NCI-H2029 treated with DMSO at 0.1 percent for 48 hours (cell line): ENCODE measurements around the gene ZNF750.

Experiments used
- DNase-seq: peaks from one replicate; lab custom pipeline; 2025; lab: John Stamatoyannopoulos, UW

Gene ZNF750

DNA sequence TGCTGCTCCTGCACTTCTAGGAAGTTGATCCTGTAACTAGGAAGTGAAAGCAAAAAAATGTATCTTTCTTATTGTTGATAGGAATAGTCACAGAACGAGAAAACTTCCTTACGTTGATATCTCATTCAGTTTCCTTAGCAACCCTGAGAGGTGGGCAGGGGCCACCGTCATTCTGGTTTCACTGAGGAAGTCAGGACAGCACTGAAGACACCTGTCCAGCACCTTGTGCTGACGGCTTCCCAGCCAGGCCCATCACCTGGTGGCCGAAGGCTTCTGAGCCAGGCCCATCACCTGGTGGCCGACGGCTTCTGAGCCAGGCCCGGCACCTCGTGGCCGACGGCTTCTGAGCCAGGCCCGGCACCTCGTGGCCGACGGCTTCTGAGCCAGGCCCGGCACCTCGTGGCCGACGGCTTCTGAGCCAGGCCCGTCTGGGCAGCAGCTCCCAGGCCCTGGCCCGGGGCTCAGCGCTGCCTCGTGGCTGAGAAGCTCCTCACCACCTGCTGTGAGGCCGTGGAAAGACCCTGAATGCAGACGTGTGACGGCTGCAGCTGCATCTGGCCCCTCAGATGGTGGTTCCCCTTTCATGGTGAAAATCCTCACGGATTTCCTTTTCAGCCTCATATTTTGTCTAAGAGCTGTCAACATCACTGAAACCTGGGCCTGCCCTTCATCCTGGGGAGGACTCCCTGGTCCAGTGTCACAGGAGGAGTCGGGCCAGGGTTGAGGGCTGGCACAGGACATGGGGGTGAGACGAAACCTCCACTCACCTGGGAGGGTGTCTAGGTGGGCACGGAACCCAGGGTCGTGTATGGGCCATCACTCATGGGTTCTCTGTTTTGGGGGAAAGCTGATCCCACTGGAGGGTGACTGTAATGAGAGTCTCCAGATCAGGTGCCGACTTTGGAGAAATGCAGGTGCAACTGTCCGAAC is 33.0 kb upstream of the ZNF750 start:
- DNase-seq, result no peak

DNA sequence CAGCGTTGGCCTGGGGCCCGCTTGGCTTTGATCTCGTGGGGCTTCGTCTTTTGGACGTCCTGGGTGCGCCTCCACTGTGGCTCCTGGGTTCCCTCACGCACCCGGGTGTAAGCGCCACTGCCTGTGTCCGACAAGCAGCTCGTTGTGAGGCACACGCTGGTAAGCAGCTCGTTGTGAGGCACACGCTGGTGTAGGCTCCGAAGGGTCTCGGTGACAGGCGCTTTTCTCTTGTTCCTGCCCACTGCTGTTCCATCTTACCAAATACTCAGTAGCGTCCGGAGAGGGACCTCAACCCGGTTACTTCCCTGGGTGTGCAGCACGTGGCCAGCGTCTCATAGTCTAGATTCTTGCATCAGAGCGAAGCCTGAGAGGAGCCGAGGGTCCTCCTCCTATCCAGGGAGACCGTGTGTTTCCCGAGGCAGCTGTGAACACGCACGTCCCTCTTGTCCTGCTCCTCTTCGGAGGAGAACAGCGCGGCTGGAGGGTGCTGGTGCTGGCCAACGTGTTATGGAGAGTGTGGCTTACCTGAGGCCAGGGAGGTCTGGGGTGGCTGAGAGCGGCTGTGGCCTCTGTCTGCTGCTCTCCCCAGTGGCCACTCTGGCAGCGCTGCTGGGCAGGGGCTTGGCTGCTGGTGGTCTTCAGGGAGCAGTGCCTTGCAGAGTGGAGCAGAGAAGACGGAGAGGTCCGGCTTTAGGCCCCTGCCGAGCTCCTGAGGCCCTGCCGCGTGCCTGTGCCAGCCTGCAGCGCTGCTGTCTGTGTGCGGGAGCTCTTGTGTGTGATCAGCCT is 32.1 kb upstream of the ZNF750 start:
- no peak for DNase-seq

DNA sequence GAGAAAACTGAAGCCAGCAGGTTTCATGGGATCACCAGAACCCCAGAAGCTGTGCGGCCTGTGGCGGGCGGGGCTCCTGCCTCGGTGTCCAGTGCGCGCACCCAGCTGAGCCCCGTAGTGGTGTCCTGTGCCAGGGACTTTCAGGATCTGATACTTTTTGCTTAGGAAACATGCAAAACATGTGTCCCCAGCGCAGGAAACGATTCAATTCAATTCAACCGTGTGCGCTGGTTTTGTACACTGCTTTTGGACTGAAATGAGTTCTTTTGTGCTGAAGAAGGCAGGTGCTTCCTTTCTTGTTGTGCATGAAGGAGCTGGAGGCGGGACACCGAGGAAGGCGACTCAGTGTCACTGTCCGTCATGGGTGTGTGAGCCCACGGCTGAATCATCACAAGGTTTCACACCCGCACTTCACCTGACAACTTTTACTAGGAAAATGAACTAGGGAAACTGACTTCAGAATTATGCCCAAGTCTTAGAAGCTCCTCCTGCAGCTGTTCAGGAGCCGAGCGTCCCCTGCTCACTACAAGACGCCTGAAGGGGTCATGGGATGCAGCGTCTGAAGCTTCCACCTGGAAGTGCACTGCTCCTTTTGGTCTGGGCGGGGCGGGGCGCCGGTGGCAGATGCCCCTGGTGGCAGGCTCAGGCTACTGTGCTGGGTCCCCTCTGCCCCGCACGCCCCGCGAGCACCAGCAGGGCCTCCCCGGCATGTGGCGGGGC is 31.4 kb upstream of the ZNF750 start:
- no peak for DNase-seq

DNA sequence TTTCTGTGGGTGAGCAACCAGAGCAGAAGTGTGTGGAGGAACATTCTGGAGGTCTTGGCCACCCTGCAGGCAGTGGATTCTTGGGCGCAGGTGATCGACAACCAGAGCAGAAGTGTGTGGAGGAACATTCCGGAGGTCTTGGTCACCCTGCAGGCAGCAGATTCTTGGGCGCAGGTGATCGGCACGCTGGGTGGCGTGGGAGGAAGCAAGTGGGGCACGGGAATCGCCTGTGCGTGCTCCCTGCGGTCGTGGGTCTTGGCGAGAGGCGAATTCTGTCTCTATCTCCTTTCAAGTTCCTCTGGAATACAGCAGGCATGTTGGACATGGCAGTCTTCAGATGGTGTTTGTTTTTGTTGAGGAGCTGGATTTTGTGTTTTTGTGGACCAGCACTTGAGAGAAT is 30.7 kb upstream of the ZNF750 start:
- DNase-seq, result no peak

DNA sequence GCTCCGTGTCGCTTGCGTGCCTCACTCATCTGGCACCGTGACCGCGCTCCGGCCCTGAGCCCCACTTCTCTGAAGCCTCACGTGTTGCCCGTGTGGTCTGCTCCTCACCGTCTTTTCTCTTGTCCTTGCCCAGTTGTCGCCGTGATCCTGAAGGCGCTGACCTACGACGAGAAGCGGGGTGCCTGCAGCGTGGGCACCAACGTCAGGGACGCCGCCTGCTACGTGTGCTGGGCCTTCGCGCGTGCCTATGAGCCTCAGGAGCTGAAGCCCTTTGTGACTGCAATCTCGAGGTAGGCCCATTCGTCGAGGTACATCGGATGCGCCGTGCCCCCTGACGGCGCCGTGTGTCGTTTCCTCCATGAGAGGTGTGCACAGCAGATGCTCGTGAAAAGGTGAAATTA is 30.3 kb upstream of the ZNF750 start:
- DNase-seq, result no peak

DNA sequence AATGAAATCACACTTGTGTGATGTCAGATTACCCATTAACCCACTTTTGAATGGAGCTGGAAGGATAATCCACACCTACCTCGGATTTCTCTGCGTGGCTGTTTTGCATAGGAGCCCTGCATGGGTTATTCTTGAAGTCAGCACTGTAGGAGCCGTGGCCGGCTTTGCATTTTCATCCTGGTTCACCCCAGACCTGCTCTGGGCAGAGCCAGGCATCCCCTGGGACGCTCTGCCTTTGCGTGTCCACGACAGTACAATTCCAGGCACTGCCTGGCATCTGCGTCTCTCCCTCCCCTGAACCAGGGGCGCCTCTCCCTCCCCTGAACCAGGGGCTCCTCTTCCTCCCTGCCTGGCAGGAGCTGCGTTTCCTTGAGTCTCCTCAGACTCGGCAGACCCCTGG is 29.7 kb upstream of the ZNF750 start:
- DNase-seq, result no peak

DNA sequence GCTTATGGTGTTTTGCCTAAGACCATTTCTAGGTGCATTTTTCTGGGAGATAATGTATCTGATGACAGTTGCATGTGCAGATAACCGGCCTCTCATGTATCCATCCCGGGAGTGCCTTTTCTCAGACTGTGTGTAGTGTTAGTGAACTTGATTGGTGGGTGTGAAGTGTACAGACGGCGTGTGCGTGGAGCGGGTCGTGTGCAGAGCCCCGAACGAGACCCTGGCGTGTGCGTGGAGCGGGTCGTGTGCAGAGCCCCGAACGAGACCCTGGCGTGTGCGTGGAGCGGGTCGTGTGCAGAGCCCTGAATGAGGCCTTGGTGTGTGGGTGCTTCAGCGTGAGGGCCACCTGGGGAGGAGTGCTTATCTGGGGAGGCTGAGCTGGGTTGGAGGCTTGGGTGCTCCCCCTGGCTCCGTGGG is 28.9 kb upstream of the ZNF750 start:
- DNase-seq, result no peak

DNA sequence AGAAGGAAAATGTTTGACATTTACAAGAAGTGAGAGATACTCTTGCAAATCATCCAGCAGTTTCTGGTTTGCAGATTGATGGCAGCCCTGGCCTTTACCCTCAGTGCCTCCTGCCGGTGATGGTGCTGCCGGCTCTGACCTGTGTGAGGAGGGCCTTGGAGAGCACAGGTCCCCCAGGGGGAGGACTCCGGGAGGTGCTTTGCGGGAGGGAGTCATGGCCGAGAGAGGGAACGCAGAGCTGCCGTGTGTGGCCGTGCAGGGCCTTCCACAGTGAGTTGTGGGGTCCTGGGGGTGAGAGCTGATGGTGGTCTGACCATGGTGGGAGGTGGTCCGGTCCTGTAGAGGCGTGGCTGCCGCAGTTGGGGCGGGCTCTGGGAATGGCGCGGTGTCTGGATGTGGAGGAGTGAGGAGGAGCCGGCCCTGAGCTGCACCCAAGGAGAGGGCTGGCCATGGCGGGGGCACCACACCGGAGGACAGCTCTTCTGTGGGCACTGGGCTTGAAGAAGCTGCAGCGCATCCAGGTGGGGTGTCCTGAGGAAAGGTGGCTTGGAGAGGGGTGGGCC is 28.0 kb upstream of the ZNF750 start:
- DNase-seq, result no peak

DNA sequence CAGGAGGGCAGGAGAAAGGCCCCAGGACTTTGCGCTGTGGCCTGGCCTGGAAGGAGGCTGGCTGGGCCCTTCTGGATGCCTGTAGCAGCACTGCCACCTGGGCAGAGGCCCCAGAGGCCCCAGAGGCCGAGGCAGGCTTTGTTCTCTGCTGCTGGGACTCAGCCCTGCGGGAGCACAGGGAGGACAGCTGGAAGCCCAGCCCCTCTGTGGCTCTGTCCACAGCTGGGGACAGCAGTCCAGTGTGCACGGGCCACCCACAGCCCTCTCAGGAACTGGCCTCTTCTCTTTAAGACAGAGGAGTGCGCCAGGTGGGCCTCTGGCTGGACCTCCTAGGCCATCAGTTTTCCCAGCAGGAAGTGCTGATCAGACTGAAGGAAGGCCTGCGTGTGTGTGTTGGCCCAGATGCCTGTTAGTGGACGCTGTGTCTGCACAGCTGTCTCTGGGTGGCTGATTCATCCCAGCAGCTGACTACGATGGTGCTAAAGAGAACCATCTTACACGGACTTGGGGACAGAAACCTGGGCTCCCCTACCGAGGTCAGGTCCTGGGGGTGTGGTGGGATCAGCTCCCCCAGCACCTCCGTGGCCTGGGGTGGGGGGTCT is 26.9 kb upstream of the ZNF750 start:
- no peak for DNase-seq

DNA sequence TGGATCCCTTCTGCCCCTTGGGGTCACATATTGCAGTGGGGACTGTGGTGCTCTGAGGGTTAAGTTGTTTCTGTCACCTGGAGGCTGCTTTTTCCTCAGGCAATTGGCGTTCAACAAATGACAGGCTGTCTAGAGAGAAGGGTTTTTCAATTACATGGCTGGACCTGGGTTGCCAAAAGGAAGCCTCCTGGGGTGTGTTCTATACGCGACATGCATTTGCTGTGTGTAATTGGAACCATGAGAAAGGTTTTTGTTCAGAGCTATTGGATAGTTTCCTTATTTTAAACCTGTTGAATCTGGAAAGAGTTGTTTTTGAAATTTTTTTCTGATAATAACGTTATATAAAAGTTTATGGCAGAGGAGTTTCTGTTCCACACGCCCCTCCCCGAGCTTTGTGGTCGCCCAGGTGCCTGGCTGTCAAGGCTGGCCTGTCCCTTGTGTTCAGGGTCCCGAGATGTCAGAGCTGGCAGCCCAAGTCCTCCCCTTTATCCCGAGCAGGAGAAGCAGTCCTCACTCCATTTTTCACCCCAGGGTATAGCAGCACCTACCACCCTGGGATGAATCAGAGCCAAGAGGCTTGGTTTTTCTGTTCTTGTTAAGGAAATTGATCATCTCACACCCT is 26.1 kb upstream of the ZNF750 start:
- no peak for DNase-seq

DNA sequence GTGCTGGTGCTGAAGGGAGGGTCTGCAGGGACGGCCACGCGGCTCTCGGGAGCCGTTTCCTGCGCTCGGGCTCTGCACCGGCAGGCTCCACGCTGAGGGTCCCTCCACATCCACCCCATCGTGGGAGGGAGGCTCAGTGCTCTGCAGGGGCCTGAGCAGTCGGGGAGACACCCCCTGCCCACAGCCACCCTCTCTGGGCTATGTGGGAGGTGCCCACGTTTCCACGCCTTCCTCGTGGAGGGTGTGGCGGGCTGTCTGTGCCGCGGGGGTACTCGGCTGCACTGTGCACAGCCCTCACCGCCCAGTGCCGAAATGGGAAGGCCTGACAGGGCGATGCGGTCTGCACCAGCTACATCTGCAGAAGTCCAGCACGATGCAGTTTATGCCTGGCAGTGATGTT is 25.5 kb upstream of the ZNF750 start:
- no peak for DNase-seq

DNA sequence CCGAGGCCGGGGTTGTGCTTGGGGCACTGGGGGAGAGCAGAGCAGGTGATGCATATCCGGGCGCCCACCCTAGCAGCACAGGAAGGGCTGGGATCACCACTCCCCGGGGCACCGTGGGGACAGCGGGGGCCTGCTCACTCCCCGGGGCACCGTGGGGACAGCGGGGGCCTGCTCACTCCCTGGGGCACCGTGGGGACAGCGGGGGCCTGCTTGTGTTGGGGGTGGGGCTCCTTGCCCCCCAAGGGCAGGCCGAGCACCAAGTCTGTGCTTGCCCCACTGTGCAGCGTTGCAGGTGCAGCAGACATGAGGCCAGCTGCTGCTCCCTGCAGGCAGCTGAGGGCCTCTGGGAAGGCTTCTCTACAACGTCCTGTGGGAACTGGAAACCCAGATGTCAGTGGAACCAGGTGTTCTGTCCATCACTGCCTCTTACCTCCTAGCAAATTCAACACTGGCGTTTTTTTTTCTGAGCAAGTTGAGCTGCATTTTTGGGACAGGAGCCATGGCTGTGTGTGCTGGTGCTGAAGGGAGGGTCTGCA is 25.0 kb upstream of the ZNF750 start:
- DNase-seq, result no peak

DNA sequence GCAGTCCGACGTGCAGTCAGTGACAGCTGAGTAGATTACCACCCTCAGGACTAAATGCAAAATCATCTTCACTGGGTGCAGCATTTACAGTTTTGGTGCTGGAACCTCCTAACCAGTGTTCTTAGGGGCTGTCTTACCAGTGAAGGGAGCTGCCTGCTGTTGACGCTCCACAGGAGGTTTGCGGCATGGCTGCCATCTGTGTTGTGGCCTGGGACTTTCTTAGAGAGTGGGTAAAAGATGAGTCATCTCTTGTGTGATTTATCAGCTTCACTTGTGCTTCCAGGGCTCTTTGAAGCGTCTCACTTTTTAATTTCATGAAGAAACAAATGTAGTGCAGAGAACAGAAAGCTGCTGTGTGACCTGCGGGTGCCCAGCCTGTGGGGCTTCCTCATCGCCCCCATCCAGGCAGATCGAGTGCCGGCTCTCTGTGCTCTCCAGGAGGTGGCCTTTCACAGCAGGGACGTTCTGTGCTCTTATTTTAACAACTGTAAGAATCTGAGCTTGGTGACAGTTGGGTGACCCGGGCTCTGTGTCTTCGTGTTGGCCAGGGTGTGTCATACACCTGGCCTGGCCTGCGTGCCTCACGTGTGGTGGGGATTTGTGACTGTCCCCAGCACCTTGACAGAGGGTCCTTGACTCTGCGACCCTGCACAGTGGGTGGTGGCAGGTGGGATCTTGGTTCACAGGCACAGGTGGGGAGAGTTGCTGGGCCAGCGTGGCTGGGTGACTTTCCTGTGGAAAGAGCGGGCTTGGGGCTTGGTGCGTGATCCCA is 24.3 kb upstream of the ZNF750 start:
- no peak for DNase-seq

DNA sequence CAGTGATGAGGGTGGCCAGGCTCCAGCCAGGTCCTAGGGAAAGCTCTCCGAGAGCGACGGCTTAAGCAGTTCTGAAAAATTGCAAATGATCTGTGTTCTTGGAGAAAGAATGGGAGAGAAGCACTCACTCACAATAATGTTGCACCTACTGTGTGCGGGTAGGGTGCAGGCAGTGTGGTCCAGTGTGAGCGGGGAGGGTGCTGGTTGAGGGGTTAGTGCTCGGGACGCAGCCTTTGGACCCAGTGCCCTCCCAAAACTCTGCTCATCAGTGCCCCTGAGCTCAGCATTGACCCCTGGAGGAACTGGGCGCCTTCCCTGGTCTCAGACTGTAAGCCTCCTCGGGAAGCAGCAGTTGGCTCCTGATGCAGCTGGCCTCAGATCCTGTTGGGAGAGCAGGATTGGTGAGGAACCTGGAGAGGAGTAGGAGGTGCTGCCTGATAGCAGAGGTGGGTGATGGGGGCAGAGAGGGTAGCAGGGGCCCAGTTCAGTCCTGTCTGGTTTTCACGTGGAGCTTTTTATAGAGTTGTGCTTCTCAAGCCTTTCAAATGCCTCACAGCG is 23.6 kb upstream of the ZNF750 start:
- no peak for DNase-seq

DNA sequence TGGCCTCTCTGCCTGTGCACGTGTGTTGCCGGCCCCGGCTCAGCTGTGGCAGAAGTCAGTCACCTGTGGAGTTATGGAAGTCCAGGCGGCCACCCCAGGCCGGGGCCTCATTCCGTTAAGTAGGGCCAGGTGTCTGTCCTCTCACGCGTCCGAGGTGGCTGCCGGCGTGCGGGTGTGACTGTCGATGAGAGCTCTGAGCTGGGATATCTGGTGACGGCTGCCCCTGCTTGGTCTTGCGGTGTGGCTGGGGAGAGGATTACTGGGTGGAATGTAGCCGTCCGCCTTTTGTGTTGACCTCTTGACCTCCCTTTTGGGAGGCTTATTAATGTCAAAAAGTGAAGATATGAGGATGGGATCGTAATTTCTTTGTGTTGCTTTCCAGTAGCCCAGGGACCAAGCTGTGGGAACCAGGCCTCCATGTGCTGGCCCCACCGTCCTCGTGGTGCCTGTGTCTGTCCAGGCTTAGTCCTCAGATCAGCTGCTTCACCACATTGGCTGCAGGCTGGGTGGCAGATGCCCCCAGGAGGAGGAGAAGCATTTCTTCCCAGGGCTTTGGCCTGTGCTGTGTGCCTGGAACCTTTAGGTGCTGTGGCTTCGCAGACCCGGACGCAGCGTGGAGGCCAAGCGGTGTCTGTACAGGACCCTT is 23.0 kb upstream of the ZNF750 start:
- DNase-seq, result no peak

DNA sequence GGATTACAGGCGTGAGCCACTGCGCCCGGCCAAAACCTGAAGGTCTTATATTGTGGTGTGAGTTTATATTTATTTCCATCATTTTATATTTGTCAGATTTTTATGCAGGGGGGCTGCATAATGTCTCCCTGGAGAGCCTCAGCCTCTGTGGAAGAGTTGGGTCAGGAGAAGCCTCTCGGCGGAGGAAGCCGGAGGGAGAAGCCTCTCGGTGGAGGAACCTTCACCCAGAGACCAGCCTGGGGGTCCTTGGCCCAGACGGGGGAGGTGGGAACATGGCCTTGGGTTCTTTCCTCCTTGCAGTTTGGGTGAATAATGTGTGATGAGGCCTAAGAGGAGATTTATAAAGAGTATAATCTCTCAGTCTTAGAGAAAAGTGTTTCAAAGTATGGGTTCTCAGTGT is 22.4 kb upstream of the ZNF750 start:
- DNase-seq, result no peak

DNA sequence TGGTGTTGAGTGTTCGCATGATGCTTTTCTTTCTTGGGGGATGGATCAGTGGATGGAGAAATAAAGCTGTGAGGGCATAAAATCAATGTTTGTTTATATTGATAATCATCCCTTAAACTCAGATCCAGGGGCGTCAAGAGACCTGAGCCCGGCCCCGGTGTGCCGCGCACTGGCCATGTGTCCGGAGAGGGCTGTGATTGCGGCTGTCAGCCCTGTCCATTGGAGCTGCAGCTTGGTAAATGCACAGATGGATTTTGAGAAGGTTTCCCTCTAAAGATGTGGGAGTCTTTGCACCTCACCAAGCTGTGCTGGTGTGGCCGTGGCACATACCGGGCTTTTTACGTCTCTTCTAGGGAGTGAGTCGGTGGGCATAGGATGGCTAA is 21.6 kb upstream of the ZNF750 start:
- DNase-seq, result no peak

DNA sequence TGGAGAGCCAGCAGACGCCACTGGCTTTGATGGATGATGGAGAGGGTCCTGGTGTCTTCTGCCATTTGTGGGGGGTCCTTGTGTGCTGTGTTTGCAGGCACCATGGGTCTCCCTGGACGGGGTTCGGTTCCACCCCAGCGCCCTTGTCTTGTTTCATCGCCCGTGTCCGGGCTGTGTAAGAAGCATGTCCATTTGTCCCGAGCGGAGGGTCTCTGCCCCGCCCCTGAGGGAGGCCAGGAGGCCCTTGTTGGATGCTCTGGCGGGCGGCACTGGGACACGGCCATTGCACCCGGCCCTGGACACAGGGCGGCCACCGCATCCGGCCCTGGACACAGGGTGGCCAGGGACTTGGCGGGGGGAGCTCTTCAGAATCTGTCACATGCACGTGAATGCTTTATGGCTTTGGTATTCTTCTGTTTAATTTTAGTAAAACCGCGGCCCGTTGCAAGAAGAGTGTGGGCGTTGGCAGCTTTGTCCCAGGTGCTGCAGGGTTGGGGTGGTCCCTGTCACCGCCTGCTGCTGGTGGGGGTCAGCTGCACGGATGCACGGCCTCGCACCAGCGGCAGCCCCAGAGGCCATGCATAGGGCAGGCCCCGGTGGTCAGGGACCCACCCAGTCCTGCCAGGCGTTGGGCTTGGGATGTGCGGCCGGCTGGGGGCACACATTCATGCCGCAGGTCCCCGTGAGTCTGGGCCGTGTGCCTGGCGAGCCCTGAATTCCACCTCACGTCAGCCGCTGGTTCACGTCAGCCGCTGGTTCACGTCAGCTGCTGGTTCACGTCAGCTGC is 21.0 kb upstream of the ZNF750 start:
- no peak for DNase-seq
